HG03521 (cell line): ENCODE data around the gene RPL28.
"Not testable (repeated sequence)": the region's sequence is repeated elsewhere in the genome, so short reads cannot be mapped to it uniquely, and the experiment has no call there.

Source experiments
- ATAC-seq: cut with Tn5 transposase; IDR thresholded peaks from one replicate; pipeline ENCODE4 v1.9.1; 2021; ENCODE audit warnings: mild to moderate bottlenecking, moderate library complexity; ENCODE audit not compliant: unreplicated experiment

Gene RPL28

GRCh38 chr19:55446060-55446459 lies 60.3 kb downstream of the RPL28 start:
- ATAC-seq: no peak

- ATAC-seq: no peak
These were observed 61.9 kb downstream of the RPL28 start for GRCh38 chr19:55447421-55448174.

- not testable (repeated sequence) for ATAC-seq
These were observed 62.4 kb downstream of the RPL28 start for GRCh38 chr19:55448175-55448490.

GRCh38 chr19:55449469-55449868 lies 63.7 kb downstream of the RPL28 start:
- no peak for ATAC-seq

- ATAC-seq: no peak
These were observed 65.6 kb downstream of the RPL28 start for GRCh38 chr19:55451163-55451964.

- no peak for ATAC-seq
These were observed 66.4 kb downstream of the RPL28 start for GRCh38 chr19:55451965-55452748.
